Left lung (tissue), 10 donors: ENCODE results near the gene NBPF3. TPM values are rescaled to one million over a fixed set of nuclear protein-coding genes. Genes with fewer than 3 reads are reported as not detected.
A peak's percentile ranks its signal among the peaks of the same experiment; 100 is the strongest.
"Not testable (repeated sequence)": the region's sequence is repeated elsewhere in the genome, so short reads cannot be mapped to it uniquely, and the experiment has no call there.

ENCODE experiments used
- ATAC-seq: fragments of 200-7000 bp; cut with Tn5 transposase; one replicate; pipeline ENCODE4 v1.9.1; 2020; ENCODE audit warnings: moderate library complexity
- DNase-seq, 4 donors: peaks; one replicate each; pipeline ENCODE4 v3.0.0-alpha.2; 2013 to 2020
- H3K27ac ChIP-seq, 2 donors: fragments of 200-600 bp; sonication (generic) in 1 of 2; one replicate each; pipeline versions ENCODE4 v1.5.0 to v1.8.0; 2020 to 2021
- H3K27me3 ChIP-seq, 2 donors: fragments of 200-600 bp; sonication (generic) in 1 of 2; one replicate each; pipeline versions ENCODE4 v1.5.0 to v1.8.0; 2020 to 2021
- H3K36me3 ChIP-seq, 2 donors: fragments of 200-600 bp; sonication (generic) in 1 of 2; one replicate each; pipeline versions ENCODE4 v1.5.0 to v1.8.0; 2020 to 2021
- H3K4me1 ChIP-seq, 2 donors: fragments of 200-600 bp; one replicate each; pipeline ENCODE4 v1.8.0; 2021
- H3K4me3 ChIP-seq, 2 donors: fragments of 200-600 bp; sonication (generic) in 1 of 2; one replicate each; pipeline versions ENCODE4 v1.5.0 to v1.8.0; 2020 to 2021; ENCODE audit warnings: mild to moderate bottlenecking in 1 of 2
- H3K9me3 ChIP-seq, 2 donors: fragments of 200-600 bp; sonication (generic) in 1 of 2; one replicate each; pipeline versions ENCODE4 v1.5.0 to v1.8.0; 2020 to 2021
- CTCF ChIP-seq, 2 donors: fragments of 200-600 bp; sonication (generic) in 1 of 2; IDR thresholded peaks; one replicate each; pipeline versions ENCODE4 v1.5.0 to v1.8.0; 2021; ENCODE audit warnings: antibody characterized with exemption in 2 of 2
- intact Hi-C, 2 donors: fragments of 100-400 bp; cut with DNase I; formaldehyde crosslinking; loops; one replicate each; pipeline versions ENCODE4 v1.11.2 to v1.14.2; 2022
- polyA plus RNA-seq, 6 donors: library from polyadenylated mRNA; unstranded; fragments of 120-200 nt; gene quantifications; one replicate each; pipeline ENCODE4 v1.2.1, GENCODE V29; 2013; ENCODE audit not compliant: insufficient read length in 6 of 6
- total RNA-seq, 2 donors: library from RNA; stranded (reverse); fragmentation: NEBNext Ultra II Directional; extraction: Animal tissue kit (Norgen Biotek cat#: 25700); gene quantifications; one replicate each; pipeline ENCODE4 v1.2.1, GENCODE V29; 2021
- donor health status: DM: no; HTN: yes; CAD: no.
- donor health status: DM: no; HTN: no; CAD: no.

NBPF3 gene
- total and polyA plus RNA-seq, 8 donors = 3.6 to 23.5 (median 16.5) TPM

DNA sequence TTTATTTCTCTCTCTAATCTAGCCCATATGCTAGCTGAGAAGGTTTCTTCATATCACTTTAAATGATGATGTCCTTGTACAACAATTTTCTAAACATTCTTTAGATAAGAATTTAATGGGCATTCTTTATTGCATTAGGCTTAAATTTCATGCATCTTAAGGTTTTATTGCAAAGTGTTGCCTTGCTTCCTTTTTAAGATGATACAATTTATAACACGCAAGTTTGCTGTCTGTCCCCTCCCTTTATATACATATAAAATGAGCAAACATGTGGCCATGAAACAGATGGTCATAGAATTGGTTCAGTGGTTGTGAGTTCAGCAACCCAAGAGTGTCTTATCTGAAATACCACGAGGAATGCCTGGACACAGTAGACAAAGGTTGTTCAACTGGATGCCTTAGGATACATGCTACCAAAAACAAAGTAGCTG is 12.1 kb downstream of the NBPF3 start:
- Histone ChIP-seq H3K9me3 (no peaks in the 10 kb centered on the region), H3K4me1 (peaks cover 0 to 11% of the 10 kb centered on the region in 2 donors), H3K27ac (no peak overlapping the region), H3K4me3 (no peak overlapping the region), H3K27me3 (no peaks in the 10 kb centered on the region), H3K36me3 (no peaks in the 10 kb centered on the region)
- no peak for DNase-seq
- TF ChIP-seq CTCF (IDR thresholded peaks at IDR 0.05) = no peak
- intact Hi-C loops = no loop called here
- ATAC-seq = no peak

- H3K4me3 ChIP-seq, H3K9me3 ChIP-seq, intact Hi-C loops, H3K27me3 ChIP-seq, DNase-seq, H3K36me3 ChIP-seq, H3K27ac ChIP-seq: not testable (repeated sequence)
- peak; percentile 57 for ATAC-seq
- H3K4me1 ChIP-seq = peaks cover 0 to 11% of the 10 kb centered on the region in 2 donors
These were observed 14.2 kb downstream of the NBPF3 start for GRCh38 chr1:21453964-21454614.

DNA sequence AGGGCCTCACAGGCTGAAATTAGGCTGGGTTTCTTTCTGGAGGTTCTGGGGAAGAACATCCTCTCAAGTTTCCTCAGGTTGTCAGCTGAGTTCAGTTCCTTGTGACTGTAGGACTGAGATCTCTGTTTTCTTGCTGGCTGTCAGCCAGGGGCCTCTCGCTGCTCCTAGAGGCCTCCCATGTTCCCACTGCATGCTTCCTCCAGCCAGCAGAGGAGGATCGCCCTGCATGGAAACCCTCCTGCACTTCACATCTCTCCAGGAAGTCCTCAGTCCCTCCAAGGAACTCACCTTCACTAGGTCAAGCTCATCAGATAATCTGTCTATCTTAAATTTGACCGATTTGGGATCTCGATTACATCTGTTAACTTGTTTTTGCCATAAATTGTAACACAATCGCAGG is 15.0 kb downstream of the NBPF3 start:
- DNase-seq, ATAC-seq: not testable (repeated sequence)

GRCh38 chr1:21457654-21458053 is 17.7 kb downstream of the NBPF3 start:
- Histone ChIP-seq H3K9me3 (no peaks in the 10 kb centered on the region), H3K36me3 (no peaks in the 10 kb centered on the region), H3K4me1 (peaks cover 0 to 11% of the 10 kb centered on the region in 2 donors), H3K27ac (no peak overlapping the region), H3K27me3 (no peaks in the 10 kb centered on the region), H3K4me3 (no peak overlapping the region)
- intact Hi-C loops = no loop called here
- DNase-seq (no peak), ATAC-seq (no peak)
- TF ChIP-seq CTCF (IDR thresholded peaks at IDR 0.05) = no peak

More for the DNA sequence above, 15.0 kb downstream of the NBPF3 start:
- H3K27ac ChIP-seq, H3K4me3 ChIP-seq, intact Hi-C loops, H3K36me3 ChIP-seq, H3K9me3 ChIP-seq, H3K27me3 ChIP-seq: not testable (repeated sequence)
- peaks cover 0 to 11% of the 10 kb centered on the region in 2 donors for H3K4me1 ChIP-seq

DNA sequence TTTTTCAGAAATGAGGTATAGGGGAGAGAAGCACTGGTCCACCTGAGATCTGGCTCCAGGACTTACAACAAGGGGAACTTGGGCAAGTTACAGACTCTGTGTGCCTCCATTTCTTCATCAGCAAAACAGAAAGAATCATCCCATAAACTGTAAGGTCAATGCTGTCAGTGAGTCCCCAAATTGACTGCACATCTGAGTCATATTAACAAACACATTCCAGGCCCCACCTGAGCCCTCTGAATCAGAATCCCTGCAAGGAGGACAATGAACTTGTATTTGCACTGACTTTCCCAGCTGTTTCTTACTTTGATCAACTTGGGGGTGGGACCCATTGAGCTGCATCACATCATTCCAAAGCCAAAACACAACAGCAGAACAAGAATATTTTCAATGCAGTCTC is 25.2 kb downstream of the NBPF3 start:
- H3K9me3 ChIP-seq, H3K4me1 ChIP-seq, H3K36me3 ChIP-seq, H3K4me3 ChIP-seq, H3K27me3 ChIP-seq, DNase-seq, H3K27ac ChIP-seq, ATAC-seq, intact Hi-C loops: not testable (repeated sequence)

DNA sequence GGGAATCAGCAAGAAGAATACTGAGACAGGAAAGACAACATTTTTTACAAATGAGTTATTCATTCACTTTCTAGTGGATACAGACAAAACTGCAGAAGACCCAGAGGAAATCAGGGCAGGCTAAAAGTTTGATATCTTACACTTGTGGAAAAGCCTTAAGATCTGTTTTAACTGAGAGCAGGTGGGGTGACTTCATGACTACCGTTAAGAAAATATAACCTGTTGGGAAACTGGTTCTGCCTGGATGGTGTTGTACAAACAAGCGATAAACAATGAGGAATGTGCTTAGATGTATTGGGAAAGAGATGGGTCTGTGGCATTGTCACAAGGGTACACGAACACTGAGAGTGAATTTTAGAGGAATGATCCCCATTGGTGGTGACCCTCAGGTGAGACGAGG is 28.0 kb downstream of the NBPF3 start:
- H3K9me3 ChIP-seq, ATAC-seq, H3K36me3 ChIP-seq, H3K27ac ChIP-seq, H3K4me3 ChIP-seq, H3K27me3 ChIP-seq, intact Hi-C loops, H3K4me1 ChIP-seq, DNase-seq: not testable (repeated sequence)

- DNase-seq (no peak), ATAC-seq (no peak)
- TF ChIP-seq CTCF (IDR thresholded peaks at IDR 0.05) = no peak
- Histone ChIP-seq H3K4me3 (no peak overlapping the region), H3K36me3 (no peaks in the 10 kb centered on the region), H3K9me3 (no peaks in the 10 kb centered on the region), H3K27me3 (no peaks in the 10 kb centered on the region), H3K4me1 (no peaks in the 10 kb centered on the region), H3K27ac (no peak overlapping the region)
- intact Hi-C loops = no loop called here
These were observed 28.7 kb downstream of the NBPF3 start for GRCh38 chr1:21468599-21468998.
